NCI-H128 (cell line): ENCODE results near the gene NUCKS1.

Experiments
- DNase-seq: peaks from one replicate; lab custom pipeline; 2025; ENCODE audit not compliant: unreplicated experiment; lab: John Stamatoyannopoulos, UW

Gene NUCKS1

GRCh38 chr1:205670611-205671430, 79.2 kb downstream of the NUCKS1 start:
- DNase-seq = no peak

GRCh38 chr1:205670150-205670446, 79.9 kb downstream of the NUCKS1 start:
- no peak for DNase-seq

GRCh38 chr1:205669341-205670149, 80.4 kb downstream of the NUCKS1 start:
- DNase-seq = no peak

GRCh38 chr1:205668951-205669340, 81.0 kb downstream of the NUCKS1 start:
- no peak for DNase-seq

- DNase-seq = no peak
Observed at GRCh38 chr1:205667909-205668643, 81.9 kb downstream of the NUCKS1 start.

- no peak for DNase-seq
Observed at GRCh38 chr1:205666372-205667166, 83.4 kb downstream of the NUCKS1 start.

GRCh38 chr1:205665201-205666045, 84.6 kb downstream of the NUCKS1 start:
- no peak for DNase-seq

GRCh38 chr1:205664399-205665017, 85.5 kb downstream of the NUCKS1 start:
- DNase-seq = no peak

GRCh38 chr1:205663286-205663936, 86.6 kb downstream of the NUCKS1 start:
- no peak for DNase-seq
